ENCODE measurements around the gene IL2RA.

- TF ChIP-seq, protein P1, sequence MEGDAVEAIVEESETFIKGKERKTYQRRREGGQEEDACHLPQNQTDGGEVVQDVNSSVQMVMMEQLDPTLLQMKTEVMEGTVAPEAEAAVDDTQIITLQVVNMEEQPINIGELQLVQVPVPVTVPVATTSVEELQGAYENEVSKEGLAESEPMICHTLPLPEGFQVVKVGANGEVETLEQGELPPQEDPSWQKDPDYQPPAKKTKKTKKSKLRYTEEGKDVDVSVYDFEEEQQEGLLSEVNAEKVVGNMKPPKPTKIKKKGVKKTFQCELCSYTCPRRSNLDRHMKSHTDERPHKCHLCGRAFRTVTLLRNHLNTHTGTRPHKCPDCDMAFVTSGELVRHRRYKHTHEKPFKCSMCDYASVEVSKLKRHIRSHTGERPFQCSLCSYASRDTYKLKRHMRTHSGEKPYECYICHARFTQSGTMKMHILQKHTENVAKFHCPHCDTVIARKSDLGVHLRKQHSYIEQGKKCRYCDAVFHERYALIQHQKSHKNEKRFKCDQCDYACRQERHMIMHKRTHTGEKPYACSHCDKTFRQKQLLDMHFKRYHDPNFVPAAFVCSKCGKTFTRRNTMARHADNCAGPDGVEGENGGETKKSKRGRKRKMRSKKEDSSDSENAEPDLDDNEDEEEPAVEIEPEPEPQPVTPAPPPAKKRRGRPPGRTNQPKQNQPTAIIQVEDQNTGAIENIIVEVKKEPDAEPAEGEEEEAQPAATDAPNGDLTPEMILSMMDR (IDR thresholded peaks at IDR 0.05 in 2 of 3, conservative IDR thresholded peaks at IDR 0.05 in 1 of 3; ENCODE audit: control insufficient read depth in 2 of 3, extremely low read depth in 1 of 3, insufficient read depth in 1 of 3, low read depth in 3 of 3, low read length in 3 of 3) = no peak
- no peak for TF ChIP-seq TAF1 (IDR thresholded peaks at IDR 0.05; ENCODE audit: borderline replicate concordance, low read depth, low read length)
- TF ChIP-seq NFIC (IDR thresholded peaks at IDR 0.05; ENCODE audit: low read depth, low read length) = no peak
- no peak for TF ChIP-seq POLR2AphosphoS2 (IDR thresholded peaks at IDR 0.05; ENCODE audit: low read depth, low read length)
- TF ChIP-seq EED (IDR thresholded peaks at IDR 0.05; ENCODE audit: low read depth) = no peak
- TF ChIP-seq, protein P2, sequence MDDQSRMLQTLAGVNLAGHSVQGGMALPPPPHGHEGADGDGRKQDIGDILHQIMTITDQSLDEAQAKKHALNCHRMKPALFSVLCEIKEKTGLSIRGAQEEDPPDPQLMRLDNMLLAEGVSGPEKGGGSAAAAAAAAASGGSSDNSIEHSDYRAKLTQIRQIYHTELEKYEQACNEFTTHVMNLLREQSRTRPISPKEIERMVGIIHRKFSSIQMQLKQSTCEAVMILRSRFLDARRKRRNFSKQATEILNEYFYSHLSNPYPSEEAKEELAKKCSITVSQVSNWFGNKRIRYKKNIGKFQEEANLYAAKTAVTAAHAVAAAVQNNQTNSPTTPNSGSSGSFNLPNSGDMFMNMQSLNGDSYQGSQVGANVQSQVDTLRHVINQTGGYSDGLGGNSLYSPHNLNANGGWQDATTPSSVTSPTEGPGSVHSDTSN (IDR thresholded peaks at IDR 0.05; ENCODE audit: insufficient replicate concordance, low read depth, low read length) = no peak
- TF ChIP-seq DPF2 (IDR thresholded peaks at IDR 0.05) = no peak
- no peak for TF ChIP-seq HDAC2 (IDR thresholded peaks at IDR 0.05)
- no peak for TF ChIP-seq EP300 (IDR thresholded peaks at IDR 0.05; ENCODE audit: borderline replicate concordance in 1 of 2, control insufficient read depth in 1 of 2, low read depth in 2 of 2, low read length in 2 of 2)
- TF ChIP-seq POLR2A (IDR thresholded peaks at IDR 0.05; ENCODE audit: low read depth, low read length) = no peak
- no peak for TF ChIP-seq RBBP5 (conservative IDR thresholded peaks at IDR 0.05)
These were observed 13.2 kb downstream of the IL2RA start for GRCh38 chr10:6049031-6049400.
